ENCODE data around the gene TMEM127.

- peak in 1 of 5 experiments; percentile 9 for TF ChIP-seq CTCF (IDR thresholded peaks at IDR 0.05)
- TF ChIP-seq EP300 (IDR thresholded peaks at IDR 0.05) = peak; percentile 90 to 96
Measured at GRCh38 chr2:96305091-96305978, 39.5 kb upstream of the TMEM127 start, which contains the start of gene SNRNP200.
